HepG2 (cell line): ENCODE data around the gene TRIM36.

ENCODE experiments used
- CREM ChIP-seq, 2 experiments: sonication (generic) in 1 of 2; formaldehyde crosslinking in 1 of 2; IDR thresholded peaks; 2 replicates each; pipeline versions ENCODE4 v1.4.0 to v1.6.1; 2016 to 2020; ENCODE audit warnings: antibody characterized with exemption in 1 of 2, mild to moderate bottlenecking in 1 of 2, missing genetic modification reagents in 1 of 2
- CTCF ChIP-seq: sonication (generic); formaldehyde crosslinking; IDR thresholded peaks from 2 replicates; pipeline ENCODE4 v1.5.0; 2020; ENCODE audit warnings: mild to moderate bottlenecking, missing genetic modification reagents, moderate library complexity
- EP300 ChIP-seq, 3 experiments: sonication (generic) in 1 of 3; formaldehyde crosslinking in 1 of 3; IDR thresholded peaks; 2 replicates each; pipeline versions ENCODE4 v1.5.1 to v1.6.1; 2011 to 2020; ENCODE audit warnings: low read depth in 2 of 3, low read length in 2 of 3, borderline replicate concordance in 1 of 3, improper control_type of control experiment in 1 of 3, mild to moderate bottlenecking in 1 of 3, missing genetic modification reagents in 1 of 3, moderate library complexity in 1 of 3
- ETS1 ChIP-seq: sonication (generic); formaldehyde crosslinking; IDR thresholded peaks from 2 replicates; pipeline ENCODE4 v1.4.0; 2020; ENCODE audit warnings: missing genetic modification reagents
- GABPA ChIP-seq, 2 experiments: IDR thresholded peaks; 2 replicates each; pipeline ENCODE4 v1.6.1; 2011 to 2016; ENCODE audit warnings: low read depth in 2 of 2, low read length in 1 of 2, missing biosample characterization in 1 of 2, missing genetic modification characterization in 1 of 2
- MXI1 ChIP-seq: IDR thresholded peaks from 3 replicates; pipeline ENCODE4 v1.6.1; 2012; ENCODE audit warnings: low read depth, low read length, inconsistent platforms, borderline replicate concordance
- PCBP2 ChIP-seq: fragments of 200-400 bp; formaldehyde crosslinking; optimal IDR thresholded peaks from 2 replicates; pipeline ENCODE3; 2018; ENCODE audit warnings: low read length, low read depth; ENCODE audit not compliant: poor library complexity, severe bottlenecking
- POLR2A ChIP-seq, 2 experiments: IDR thresholded peaks; 2 replicates each; pipeline ENCODE4 v1.6.1; 2011; ENCODE audit warnings: low read depth in 2 of 2, low read length in 2 of 2, mild to moderate bottlenecking in 1 of 2, moderate library complexity in 1 of 2; ENCODE audit not compliant: insufficient read depth in 1 of 2
- POLR2AphosphoS5 ChIP-seq: IDR thresholded peaks from 2 replicates; pipeline ENCODE4 v1.6.1; 2012; ENCODE audit warnings: low read depth, low read length
- THAP7 ChIP-seq: sonication (generic); formaldehyde crosslinking; IDR thresholded peaks from 2 replicates; pipeline ENCODE4 v1.8.1; 2023; ENCODE audit warnings: mild to moderate bottlenecking, missing genetic modification reagents
- UBTF ChIP-seq: sonication (generic); formaldehyde crosslinking; IDR thresholded peaks from 2 replicates; pipeline ENCODE4 v1.4.0; 2020; ENCODE audit warnings: mild to moderate bottlenecking, missing genetic modification reagents

- TF ChIP-seq THAP7 (CRISPR knock-in tag) (no peak), CTCF (CRISPR knock-in tag) (no peak), CREM (IDR thresholded peaks at IDR 0.05) (no peak), CREM (CRISPR knock-in tag; IDR thresholded peaks at IDR 0.05) (no peak), POLR2A (IDR thresholded peaks at IDR 0.05; ENCODE audit: insufficient read depth in 1 of 2, low read depth in 2 of 2, low read length in 2 of 2) (no peak), PCBP2 (no peak), MXI1 (no peak), UBTF (CRISPR knock-in tag) (no peak), EP300 (IDR thresholded peaks at IDR 0.05; ENCODE audit: low read depth in 2 of 2, low read length in 2 of 2) (no peak), EP300 (CRISPR knock-in tag; IDR thresholded peaks at IDR 0.05; ENCODE audit: borderline replicate concordance) (no peak), ETS1 (CRISPR knock-in tag) (no peak), POLR2AphosphoS5 (no peak), GABPA (IDR thresholded peaks at IDR 0.05; ENCODE audit: low read depth, low read length) (no peak), GABPA (CRISPR knock-in tag; IDR thresholded peaks at IDR 0.05; ENCODE audit: low read depth) (no peak)
Measured at GRCh38 chr5:115190388-115190787, 20.7 kb upstream of the TRIM36 start.
